Esophagus squamous epithelium (tissue), 5 donors: ENCODE measurements around the gene IRF2BP2. TPM values are rescaled to one million over a fixed set of nuclear protein-coding genes. Genes with fewer than 3 reads are reported as not detected.
A peak's percentile ranks its signal among the peaks of the same experiment; 100 is the strongest.

Source experiments
- DNase-seq: peaks from one replicate; lab custom pipeline; 2025; lab: John Stamatoyannopoulos, UW
- H3K27ac ChIP-seq, 4 donors: fragments of 200-600 bp; sonication (generic); one replicate each; pipeline ENCODE4 v1.5.1; 2016 to 2019; ENCODE audit warnings: mild to moderate bottlenecking in 1 of 4
- H3K27me3 ChIP-seq, 4 donors: fragments of 200-600 bp; sonication (generic); 1 replicate in 3 of 4; 2 replicates in 1 of 4; pipeline versions ENCODE4 v1.5.1 to v1.6.0; 2017 to 2021; ENCODE audit warnings: antibody characterized with exemption in 1 of 4
- H3K36me3 ChIP-seq, 3 donors: fragments of 200-600 bp; sonication (generic); one replicate each; pipeline ENCODE4 v1.5.1; 2016 to 2019
- H3K4me1 ChIP-seq, 3 donors: fragments of 200-600 bp; sonication (generic); one replicate each; pipeline ENCODE4 v1.5.1; 2017 to 2019
- H3K4me3 ChIP-seq, 4 donors: fragments of 200-600 bp; sonication (generic); 1 replicate in 3 of 4; 2 replicates in 1 of 4; pipeline ENCODE4 v1.5.1; 2016 to 2019; ENCODE audit warnings: mild to moderate bottlenecking in 2 of 4, moderate library complexity in 1 of 4
- H3K9me3 ChIP-seq, 3 donors: fragments of 200-600 bp; sonication (generic); one replicate each; pipeline ENCODE4 v1.5.1; 2016 to 2019
- POLR2A ChIP-seq, 4 donors: fragments of 450-650 bp; IDR thresholded peaks; one replicate each; pipeline ENCODE4 v1.6.1; 2017; ENCODE audit warnings: antibody characterized with exemption in 4 of 4, mild to moderate bottlenecking in 4 of 4, moderate library complexity in 3 of 4
- WGBS, 2 donors: methylation state at CpG; one replicate each; pipeline ENCODE4 v1.1.5; 2018; 5-methylcytosine and 5-hydroxymethylcytosine counted together
- intact Hi-C: fragments of 100-400 bp; cut with DNase I; formaldehyde crosslinking; loops from one replicate; pipeline ENCODE4 v1.15.0; 2022
- total RNA-seq, 4 donors: library from RNA; depleted of rRNA; stranded (reverse); fragments of >200 nt; gene quantifications; one replicate each; pipeline ENCODE4 v1.1.0, GENCODE V29; 2016
- TF ChIP-seq, protein P1 (sequence below), 6 experiments: fragments of 450-650 bp in 4 of 6; fragments of 200-600 bp in 2 of 6; sonication (generic) in 2 of 6; IDR thresholded peaks; one replicate each; pipeline ENCODE4 v1.5.1; 2016 to 2019; ENCODE audit warnings: antibody characterized with exemption in 6 of 6, mild to moderate bottlenecking in 4 of 6, moderate library complexity in 4 of 6
- donor health status: DM: yes; HTN: yes; CAD: no.

IRF2BP2 gene
- total RNA-seq, 4 donors from 2014 or later: 52.5 to 66.8 (median 57.6) TPM

GRCh38 chr1:234604495-234605398 is 5.2 kb downstream of the IRF2BP2 start:
- TF ChIP-seq POLR2A (IDR thresholded peaks at IDR 0.05): no peak
- TF ChIP-seq, protein P1, sequence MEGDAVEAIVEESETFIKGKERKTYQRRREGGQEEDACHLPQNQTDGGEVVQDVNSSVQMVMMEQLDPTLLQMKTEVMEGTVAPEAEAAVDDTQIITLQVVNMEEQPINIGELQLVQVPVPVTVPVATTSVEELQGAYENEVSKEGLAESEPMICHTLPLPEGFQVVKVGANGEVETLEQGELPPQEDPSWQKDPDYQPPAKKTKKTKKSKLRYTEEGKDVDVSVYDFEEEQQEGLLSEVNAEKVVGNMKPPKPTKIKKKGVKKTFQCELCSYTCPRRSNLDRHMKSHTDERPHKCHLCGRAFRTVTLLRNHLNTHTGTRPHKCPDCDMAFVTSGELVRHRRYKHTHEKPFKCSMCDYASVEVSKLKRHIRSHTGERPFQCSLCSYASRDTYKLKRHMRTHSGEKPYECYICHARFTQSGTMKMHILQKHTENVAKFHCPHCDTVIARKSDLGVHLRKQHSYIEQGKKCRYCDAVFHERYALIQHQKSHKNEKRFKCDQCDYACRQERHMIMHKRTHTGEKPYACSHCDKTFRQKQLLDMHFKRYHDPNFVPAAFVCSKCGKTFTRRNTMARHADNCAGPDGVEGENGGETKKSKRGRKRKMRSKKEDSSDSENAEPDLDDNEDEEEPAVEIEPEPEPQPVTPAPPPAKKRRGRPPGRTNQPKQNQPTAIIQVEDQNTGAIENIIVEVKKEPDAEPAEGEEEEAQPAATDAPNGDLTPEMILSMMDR (IDR thresholded peaks at IDR 0.05): no peak
- H3K27ac ChIP-seq: peak overlapping the region; percentile 99 to 100 (median 100)
- H3K4me3 ChIP-seq: peak overlapping the region; percentile 70 to 98 (median 85)
- 0 to 2% methylated on average over 6 of the region's 6 CpGs for WGBS, 2 donors
- DNase-seq: no peak
- H3K9me3 ChIP-seq: no peaks in the 10 kb centered on the region
- intact Hi-C loops: loop anchor here (5.0 kb wide), 2 partner anchors 118 to 473 kb away; no protein-coding TSS in a partner anchor
- peaks cover 6 to 22% (median 20%) of the 10 kb centered on the region in 3 donors for H3K36me3 ChIP-seq
- H3K27me3 ChIP-seq: no peaks in the 10 kb centered on the region
- peaks cover 13 to 77% (median 32%) of the 10 kb centered on the region in 3 donors for H3K4me1 ChIP-seq

- intact Hi-C loops: no loop called here
- DNase-seq: no peak
- no peak for TF ChIP-seq POLR2A (IDR thresholded peaks at IDR 0.05)
- Histone ChIP-seq H3K27me3 (no peaks in the 10 kb centered on the region), H3K4me1 (peaks cover 13 to 90% (median 40%) of the 10 kb centered on the region in 3 donors), H3K36me3 (peaks cover 6 to 19% (median 16%) of the 10 kb centered on the region in 3 donors), H3K9me3 (no peaks in the 10 kb centered on the region), H3K4me3 (peak overlapping the region in 3 of 4 donors; percentile 70 to 90 (median 80)), H3K27ac (peak overlapping the region; percentile 99 to 100 (median 100))
- WGBS, 2 donors: 1 to 3% methylated on average over 6 of the region's 6 CpGs
These were observed 6.5 kb downstream of the IRF2BP2 start for GRCh38 chr1:234603221-234604204.

DNA sequence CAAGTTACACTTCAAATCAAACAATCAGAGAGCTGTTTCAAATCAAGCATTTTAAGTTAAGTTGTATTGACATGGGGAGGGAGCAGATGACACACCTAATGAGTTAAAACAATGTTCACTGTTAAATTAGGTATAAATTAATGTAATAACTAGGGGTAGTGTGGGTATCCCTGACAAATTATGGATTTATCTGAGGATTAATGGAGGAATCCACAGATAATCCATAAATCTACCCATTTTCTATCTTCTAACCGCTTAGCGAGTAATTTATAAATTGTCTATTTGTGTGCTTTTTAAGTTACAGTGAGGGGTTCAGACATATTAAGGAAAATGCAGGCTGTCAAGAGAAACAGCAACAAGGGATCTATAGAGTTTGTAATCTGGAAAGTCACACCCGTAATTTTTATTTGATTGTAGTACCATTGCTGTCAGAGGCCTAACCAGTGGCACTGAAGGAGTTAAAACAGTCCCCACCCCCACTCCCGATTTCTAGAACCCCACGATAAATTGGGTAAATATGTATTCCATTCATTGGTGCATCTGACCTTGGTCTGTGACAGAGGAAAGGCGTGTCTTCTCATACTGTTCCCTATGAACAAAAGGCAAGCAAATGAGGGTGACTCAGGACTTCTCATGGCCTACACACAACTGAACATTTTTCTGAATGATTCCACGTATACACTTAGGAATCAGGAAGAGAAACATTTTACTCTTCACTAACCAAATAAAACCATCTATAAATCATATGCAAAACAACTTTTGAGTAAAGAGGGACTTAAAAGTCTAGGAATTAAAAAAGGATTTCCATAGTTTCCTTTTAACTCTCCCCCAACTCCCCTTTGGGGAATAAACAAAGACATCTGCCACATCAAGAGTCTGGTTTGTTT is 7.4 kb downstream of the IRF2BP2 start:
- Histone ChIP-seq H3K4me3 (peak overlapping the region in 3 of 4 donors; percentile 70 to 90 (median 80)), H3K4me1 (peaks cover 13 to 97% (median 45%) of the 10 kb centered on the region in 3 donors), H3K9me3 (no peaks in the 10 kb centered on the region), H3K27ac (peak overlapping the region; percentile 99 to 100 (median 100)), H3K27me3 (no peaks in the 10 kb centered on the region), H3K36me3 (peaks cover 6 to 16% (median 13%) of the 10 kb centered on the region in 3 donors)
- 25 to 31% methylated on average over 7 of the region's 7 CpGs for WGBS, 2 donors
- peak in 3 of 4 donors; percentile 34 to 71 (median 57) for TF ChIP-seq POLR2A (IDR thresholded peaks at IDR 0.05)
- TF ChIP-seq, protein P1 (IDR thresholded peaks at IDR 0.05): no peak
- intact Hi-C loops: no loop called here
- no peak for DNase-seq

DNA sequence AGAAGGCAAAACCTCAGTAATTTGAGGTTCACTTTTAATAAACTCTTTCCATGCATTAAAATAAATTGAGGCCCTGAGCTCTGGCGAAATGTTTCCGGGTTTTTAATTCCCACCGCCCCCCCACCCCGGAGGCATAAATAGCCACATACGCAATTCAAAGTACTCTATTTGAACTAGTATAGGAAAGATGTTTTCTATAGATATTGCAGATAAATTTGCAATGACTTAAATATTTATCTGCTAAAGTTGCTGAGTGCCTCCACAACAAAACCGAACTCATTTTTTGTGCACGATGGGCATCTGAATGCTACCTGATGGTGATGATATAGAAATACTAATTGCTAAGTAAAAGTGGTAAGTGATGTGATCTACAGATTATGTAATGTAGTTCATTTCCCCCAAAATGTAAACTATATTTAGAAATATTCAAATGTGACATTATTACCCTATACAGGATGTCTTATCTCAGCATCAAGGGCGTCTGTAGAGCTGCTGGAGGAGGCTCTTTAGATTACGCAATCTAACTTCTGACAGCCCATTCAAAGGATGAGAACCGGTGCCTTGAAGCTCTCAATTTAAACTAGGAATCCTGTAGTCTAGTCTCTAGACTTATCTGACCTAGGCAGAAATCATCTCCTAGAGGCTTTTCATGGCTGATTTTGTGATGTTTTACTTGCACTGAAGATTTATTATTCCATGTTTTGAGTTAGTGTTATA is 8.5 kb downstream of the IRF2BP2 start:
- DNase-seq: no peak
- Histone ChIP-seq H3K9me3 (no peaks in the 10 kb centered on the region), H3K27ac (peak overlapping the region; percentile 99 to 100 (median 100)), H3K27me3 (no peaks in the 10 kb centered on the region), H3K4me1 (peaks cover 13 to 86% (median 45%) of the 10 kb centered on the region in 3 donors), H3K4me3 (no peak overlapping the region), H3K36me3 (peaks cover 0 to 5% (median 1%) of the 10 kb centered on the region in 3 donors)
- TF ChIP-seq POLR2A (IDR thresholded peaks at IDR 0.05): no peak
- TF ChIP-seq, protein P1 (IDR thresholded peaks at IDR 0.05): no peak
- WGBS, 2 donors: 13 to 19% methylated on average over 10 of the region's 10 CpGs
- intact Hi-C loops: no loop called here
